Measurements from ENCODE around the gene TEX30.

The TEX30 gene

DNA sequence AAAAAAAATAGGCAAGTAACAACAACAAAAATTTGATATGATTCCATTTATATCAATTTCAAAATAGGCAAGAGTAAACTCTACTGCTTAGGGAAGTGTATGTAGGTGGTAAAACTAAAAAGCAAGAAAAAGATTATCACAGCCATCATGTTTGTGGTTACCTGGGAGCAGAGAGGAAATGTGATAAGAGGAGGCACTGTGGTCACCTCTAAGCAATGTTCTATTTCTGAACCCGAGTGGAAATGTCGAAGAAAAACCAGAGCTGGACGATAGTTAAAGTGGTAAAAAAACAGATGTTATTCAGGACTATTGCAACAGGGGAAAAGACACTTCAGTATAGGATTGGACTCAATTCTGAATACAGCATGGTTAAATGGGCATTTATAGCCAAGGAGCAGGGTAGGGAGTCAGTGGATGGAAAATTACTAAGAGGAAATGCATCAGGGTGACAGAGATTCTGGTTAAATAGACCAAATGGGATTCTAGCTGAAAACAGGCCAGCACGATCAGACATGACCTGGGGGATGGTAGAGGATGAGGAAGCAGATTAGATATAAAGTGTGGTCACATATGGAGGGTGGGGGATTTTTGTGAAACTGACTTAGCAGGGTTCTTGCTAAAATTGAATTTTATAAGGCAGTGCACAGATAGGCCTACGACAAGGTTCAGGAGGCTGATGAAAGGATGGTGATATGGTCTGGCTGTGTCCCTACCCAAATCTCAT lies 6.0 kb upstream of the TEX30 start:
- in situ Hi-C loops (cut with MboI; ENCODE audit: low sequenced_read_pairs) = no loop called here

DNA sequence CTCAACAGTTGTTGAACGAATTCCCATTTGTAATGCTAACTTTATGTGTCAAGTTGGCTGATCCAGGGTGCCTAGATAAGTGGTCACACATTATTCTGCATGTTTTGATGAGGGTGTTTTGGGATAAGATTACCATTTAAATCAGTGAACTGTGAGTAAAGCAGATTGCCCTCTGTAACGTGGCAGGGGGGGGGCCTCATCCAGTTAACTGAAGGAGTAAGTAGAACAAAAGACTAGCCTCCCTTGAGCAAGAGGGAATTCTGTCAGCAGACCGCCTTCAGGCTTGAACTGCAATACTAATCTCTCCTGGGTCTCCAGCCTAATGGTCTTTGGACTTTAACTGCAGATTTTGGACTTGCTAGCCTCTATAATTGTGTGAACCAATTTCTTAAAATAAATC lies 4.2 kb upstream of the TEX30 start:
- in situ Hi-C loops (cut with MboI; ENCODE audit: low sequenced_read_pairs) = no loop called here

DNA sequence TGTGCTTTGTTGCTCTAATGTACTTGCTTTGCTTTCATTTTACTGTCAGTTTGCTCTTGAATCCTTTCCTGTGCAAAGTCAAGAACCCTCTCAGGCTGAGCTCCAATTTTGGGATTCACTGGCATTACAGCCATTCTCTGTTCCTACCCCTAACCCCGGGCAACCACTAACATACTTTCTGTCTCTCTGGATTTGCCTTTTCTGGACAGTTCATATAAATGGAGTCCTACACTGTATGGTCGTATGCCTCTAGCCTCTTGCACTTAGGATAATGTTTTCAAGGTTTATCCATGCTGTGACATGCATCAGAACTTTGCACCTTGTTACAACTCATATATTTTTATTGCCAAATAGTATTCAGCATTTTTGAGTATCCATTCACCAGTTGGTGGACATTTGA lies 2.7 kb upstream of the TEX30 start:
- in situ Hi-C loops (cut with MboI; ENCODE audit: low sequenced_read_pairs) = no loop called here

DNA sequence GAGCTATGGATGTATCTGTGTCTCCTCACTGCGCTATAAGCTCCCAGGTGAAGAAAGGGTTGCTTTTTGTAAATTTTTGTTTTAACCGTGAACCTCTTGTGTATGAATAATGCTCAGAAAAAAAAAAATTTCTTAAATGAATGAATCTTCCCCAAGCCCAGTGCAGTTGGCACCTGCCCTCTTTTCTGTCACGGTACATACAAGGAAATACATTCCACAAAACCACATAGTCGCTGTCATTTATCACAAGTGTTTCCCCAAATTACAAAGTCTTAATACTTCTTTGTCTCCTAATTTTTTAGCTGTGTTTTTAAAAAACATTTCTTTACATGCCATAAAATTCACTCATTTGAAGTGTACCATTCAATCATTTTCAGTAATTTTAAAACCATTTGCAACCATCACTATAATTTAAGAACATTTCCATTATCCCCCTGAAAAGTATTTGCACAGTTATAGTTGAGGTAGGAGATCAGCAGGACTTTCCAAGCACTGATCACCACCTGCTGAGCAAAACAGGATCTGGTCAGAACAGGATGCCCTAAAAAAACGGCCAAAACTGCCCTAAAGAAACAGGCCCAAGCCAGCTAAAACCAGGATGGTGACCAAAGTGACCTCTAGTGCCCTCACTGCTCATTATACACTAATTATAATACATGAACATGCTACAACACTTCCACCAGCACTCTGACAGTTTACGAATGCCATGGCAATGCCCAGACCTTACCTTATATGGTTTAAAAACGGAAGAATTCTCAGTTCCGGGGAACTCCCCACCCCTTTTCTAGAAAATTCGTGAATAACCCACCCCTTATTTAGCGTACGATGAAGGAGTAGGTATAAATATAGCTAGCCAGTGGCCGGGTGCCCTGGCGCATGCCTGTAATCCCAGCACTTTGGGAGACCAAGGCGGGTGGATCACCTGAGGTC lies 1.3 kb upstream of the TEX30 start:
- in situ Hi-C loops (cut with MboI; ENCODE audit: low sequenced_read_pairs) = no loop called here

DNA sequence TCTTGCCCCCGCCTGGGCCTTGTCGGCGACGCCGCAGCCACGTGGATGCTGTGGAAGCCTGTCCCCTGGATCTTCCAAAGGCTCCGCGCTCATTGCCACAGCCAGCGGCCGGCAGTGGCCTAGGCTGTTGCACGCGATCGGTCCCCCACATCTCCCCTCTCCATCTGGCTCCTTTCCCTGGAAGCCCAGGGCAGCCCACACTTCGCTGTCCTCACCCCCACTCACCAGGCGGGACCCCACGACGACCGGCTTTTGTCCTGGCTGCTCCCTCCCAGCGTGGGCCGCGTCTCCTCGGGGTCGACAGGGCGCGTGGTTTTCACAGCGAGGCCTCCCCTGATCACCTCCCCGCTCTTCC lies 605 bp upstream of the TEX30 start:
- in situ Hi-C loops (cut with MboI; ENCODE audit: low sequenced_read_pairs) = no loop called here

DNA sequence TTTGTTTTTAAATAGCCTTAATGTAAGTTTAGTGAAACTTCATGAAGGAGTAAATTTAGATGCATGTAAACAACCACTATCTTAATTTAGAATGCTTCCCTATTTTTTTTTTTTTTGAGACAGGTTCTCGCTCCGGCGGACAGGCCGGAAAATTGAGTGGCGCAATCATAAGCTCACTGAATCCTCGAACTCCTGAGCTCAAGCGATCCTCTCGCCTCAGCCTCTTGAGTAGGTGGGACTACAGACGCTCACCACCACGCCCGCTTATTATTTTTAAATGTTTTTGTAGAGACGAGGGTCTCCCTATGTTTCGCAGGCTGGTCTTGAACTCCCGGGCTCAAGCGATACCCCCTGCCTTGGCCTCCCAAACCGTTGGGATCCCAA lies 1.6 kb downstream of the TEX30 start:
- in situ Hi-C loops (cut with MboI; ENCODE audit: low sequenced_read_pairs) = no loop called here

DNA sequence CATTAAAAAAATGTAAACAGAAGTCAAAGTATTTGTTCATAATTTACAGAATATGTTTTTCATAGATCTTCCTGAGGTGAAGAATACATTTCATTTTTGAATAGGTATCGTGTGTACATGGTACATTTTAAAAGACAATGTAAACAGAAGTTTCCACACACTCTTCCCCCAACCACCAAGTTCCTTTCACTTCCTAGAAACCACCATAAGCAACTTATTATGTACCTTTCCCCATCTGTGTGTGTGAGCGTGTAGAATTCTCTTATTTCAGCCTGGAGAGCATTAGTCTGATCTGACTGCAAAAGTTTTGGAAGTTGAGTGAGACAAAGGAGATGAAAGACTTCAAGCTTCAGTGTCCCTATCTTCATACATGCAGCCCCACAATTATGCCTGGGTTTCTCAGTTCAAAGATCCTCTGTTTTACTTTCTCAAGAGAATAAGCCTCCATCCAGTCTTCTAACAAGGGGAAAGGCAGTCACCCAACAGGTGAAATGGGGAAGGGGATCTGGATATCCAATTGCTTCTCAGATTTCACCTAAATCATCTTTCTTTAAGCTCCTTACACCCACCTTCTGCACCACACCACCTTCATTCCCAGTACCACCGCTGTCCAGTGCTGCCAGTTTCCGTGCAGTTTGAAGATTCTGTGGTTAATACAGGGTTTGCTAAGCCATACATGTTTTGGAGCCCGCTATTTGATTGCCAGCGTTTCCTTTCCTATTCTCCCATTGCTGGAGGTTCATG lies 2.1 kb downstream of the TEX30 start:
- in situ Hi-C loops (cut with MboI; ENCODE audit: low sequenced_read_pairs) = no loop called here

DNA sequence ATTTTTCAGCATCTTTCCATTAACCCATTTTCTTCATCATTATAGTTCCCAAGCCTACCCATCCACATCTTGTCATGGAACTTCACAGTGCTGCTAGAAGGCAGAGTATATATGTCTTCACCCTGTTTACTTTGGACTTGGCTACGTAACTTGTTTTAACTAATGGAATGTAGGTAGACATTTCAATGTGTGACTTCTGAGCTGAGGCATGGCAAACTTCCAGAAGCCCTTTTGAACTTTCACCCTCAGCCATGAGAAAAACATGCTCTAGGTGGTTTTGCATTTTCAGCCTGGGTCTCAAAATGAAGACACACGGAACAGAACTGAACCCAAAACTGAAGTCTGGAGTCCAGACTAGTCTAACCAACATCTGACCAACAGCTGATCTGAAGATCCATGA lies 3.2 kb downstream of the TEX30 start:
- in situ Hi-C loops (cut with MboI; ENCODE audit: low sequenced_read_pairs) = no loop called here

DNA sequence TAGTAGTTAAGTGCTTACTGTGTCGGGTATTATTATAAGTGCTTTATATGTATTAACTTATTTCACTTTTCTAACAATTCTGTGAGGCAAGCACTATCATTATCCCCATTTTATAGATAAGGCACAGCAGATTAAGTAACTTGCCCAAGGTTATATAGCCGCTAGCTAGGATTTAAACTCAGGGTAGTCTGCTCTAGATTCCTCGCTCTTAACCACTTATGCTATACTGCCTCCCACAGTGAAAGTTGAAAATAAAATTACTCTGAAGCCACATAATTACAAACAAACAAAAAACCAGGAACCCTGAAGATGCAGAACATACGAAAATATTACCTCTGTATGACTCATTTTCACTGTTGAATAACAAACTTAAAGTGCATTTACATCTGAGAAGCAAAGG lies 3.9 kb downstream of the TEX30 start:
- in situ Hi-C loops (cut with MboI; ENCODE audit: low sequenced_read_pairs) = no loop called here

DNA sequence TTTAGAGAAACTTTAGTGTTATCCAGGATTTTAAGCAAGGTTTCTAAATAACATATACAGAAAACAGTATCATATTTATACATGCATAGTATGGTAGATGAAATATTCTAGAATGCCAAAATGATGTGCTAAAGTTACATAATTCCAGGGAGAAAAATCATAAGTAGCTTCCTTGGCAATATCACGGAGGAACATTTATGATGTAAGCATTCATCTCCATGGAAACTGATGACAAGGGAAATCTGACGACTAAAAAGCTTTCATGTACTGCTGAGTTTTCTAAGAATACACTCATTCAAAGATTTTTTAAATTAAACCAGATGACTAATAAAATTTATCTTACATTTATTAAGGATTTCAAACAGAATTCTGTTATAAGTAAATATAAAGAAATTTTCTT lies 4.7 kb downstream of the TEX30 start:
- in situ Hi-C loops (cut with MboI; ENCODE audit: low sequenced_read_pairs) = no loop called here

DNA sequence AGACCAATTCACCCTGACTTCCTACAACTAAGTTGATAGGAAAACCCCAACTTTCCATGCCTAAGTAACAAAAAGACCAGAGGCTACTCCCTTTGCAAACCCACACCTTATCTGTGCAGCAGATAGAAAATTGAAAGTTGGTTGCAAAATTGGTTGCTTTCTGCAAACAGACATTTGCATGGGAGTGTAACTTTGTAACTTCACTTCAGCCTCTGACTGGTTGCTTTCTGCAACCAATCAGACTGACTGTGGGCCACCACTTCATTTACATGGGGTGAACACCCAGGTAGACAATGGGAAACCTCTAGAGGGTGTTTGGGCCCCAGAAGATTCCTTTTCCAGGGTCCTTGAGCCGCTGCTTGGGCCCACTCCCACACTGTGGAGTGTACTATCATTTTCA lies 9.8 kb downstream of the TEX30 start:
- in situ Hi-C loops (cut with MboI; ENCODE audit: low sequenced_read_pairs) = no loop called here

DNA sequence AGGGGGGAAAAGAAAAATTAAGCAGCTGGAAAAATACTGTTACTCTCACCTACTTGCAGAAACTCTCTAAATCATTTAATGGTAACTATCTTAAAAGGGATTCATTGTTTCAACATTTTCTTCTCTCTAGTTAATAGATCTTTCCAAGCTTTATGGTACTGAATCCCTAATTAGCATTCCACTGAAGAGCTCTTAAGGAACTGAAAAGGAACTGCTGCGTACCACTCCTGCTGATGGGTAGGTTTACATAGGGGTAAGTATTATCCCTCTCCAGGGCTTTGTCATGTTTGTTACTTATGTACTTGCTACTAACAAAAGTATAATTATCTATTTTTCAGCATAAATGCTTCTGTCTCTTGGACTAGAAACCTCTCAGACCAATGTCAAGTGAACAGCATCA lies 12.5 kb downstream of the TEX30 start:
- in situ Hi-C loops (cut with MboI; ENCODE audit: low sequenced_read_pairs) = no loop called here

DNA sequence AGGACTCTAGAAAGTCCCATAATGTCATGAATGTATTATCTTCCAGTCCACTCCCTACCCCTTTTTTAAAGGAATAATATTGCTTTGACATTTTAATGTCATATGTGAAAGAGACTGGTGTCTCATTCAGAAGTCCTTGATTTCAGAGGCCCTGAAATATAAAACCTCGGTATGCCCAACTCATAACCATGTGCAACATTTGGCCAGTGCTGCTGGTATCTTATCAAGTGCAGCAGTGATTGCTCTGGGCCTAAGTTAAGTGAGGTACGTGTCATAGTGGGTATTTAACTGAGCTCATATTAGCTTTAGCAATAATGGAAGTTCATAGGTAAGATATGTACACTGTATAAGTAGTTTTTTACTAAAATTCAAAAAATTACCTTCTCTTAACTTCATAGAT lies 14.7 kb downstream of the TEX30 start:
- in situ Hi-C loops (cut with MboI; ENCODE audit: low sequenced_read_pairs) = no loop called here

DNA sequence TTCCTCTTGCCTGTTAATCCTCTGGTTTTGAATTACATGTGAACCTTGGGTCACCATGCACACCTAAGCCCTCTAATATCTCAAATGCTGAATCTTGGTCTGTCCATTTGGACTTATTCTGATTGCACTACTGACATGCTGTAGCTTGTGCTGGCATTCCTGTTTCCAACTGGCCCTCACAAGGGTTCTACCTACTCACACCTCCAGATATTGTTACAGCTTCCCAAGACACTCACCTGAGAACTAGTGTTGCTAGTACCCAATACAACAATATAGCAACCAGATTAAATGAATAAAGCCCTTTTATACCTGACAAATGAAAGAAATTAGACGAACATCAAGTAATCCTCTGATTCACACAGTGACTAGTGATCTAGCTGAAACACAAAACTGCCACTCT lies 16.6 kb downstream of the TEX30 start:
- in situ Hi-C loops (cut with MboI; ENCODE audit: low sequenced_read_pairs) = no loop called here

DNA sequence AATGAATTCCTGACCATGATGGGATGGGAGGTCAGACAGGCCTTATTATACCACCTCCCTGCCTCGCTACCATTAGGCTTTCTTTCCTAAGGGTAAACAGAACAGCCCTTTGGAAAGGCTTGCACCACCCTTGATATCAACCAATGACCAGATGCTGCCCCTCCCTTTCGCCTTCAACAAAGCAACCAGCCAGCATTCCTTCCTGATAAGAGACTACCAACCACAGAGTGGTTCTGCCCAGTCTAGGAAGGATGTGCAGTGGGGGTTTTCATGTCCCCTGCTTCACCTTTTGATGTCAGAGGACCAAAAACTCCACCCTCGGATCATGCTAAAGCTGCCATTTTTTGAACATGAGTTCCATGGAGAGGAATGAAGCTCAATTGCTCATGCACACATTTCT lies 21.7 kb downstream of the TEX30 start:
- in situ Hi-C loops (cut with MboI; ENCODE audit: low sequenced_read_pairs) = no loop called here

DNA sequence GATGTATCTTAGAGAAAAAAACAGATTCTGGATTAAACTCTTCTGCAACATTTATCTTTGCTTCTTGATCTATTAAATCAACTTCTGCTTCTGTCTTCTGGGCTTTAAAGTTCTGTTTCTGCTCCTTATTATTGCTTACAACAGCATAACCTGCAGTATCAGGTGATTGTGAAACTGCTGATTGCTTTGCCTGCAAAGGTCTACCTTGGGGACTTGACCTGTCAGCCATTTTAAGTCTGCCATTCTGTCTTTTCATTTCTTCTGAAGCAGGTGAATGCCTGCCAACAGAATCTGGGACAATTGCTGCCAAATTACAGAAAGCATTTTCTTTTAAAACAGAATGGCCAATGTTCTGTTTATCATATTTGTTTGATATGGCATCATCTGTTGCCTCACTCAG lies 31.1 kb downstream of the TEX30 start:
- in situ Hi-C loops (cut with MboI; ENCODE audit: low sequenced_read_pairs) = no loop called here

DNA sequence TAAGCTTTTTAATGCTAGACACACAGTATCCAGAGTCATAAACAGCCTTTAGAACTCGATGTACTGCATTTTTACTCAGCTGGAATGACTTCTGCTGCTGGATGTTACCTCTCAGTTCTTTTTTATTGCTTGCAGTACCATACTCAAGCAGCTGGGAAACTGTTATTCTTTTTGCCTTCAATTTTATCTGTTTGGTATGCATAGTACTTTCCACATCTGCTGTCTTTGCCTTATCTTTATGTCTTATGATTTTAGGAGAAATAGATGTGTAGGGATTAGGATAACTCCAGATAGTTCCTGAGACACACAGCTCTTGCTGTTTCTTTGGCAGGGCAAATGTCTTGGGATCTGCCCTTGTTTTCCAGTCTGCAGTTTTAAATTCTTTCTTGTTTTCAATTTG lies 31.5 kb downstream of the TEX30 start:
- in situ Hi-C loops (cut with MboI; ENCODE audit: low sequenced_read_pairs) = no loop called here

DNA sequence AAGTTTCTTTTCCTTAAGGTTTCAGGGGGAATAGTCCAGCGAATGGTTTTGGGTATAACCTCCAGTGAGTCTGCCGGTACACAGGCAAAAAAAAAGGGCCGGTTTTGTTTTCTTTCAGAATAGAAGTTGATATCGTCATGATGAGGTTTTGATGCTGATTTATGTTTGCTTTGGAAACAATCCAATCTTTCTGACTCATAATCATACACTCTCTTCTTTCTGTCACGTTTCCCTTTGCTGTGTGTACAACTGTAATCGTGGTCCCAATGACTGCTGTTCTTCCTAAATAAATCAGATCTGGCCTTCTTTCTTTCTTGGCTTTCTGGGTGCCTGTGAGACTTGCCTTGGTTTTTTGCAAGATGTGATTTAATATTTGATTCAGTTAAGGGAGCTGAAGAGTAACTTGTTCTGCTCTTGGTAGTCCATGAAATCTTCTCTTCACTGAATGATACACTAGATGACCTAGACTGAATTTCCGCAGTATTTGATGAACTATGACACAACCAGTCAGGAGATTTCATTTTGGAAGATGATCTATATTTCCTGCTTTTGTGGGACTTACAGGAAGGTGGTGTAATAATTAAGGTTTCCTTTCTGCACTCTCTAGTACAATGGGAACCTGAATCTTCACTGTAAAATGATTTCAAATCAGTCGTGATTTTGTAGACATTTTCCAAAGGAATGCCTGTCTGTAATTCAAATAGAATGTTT lies 43.9 kb downstream of the TEX30 start:
- in situ Hi-C loops (cut with MboI; ENCODE audit: low sequenced_read_pairs) = no loop called here

DNA sequence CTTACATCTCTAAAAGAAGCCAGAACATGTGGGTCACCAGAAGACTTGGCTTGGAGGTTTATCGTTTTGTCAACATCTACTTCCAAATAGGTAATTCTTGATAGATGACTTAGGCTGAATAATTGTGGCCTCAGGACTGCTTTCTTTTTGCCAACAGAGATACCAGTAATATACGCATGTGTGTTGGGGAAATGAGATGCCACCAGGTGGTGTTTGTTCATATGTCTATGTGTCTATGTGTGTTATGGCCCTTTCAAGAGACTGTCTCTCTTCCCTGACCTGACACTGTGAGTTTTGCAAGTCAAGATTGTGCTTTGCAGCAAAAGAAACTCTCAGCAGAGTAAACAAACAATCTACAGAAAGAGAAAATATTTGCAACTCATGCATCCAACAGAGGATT lies 47.2 kb downstream of the TEX30 start:
- in situ Hi-C loops (cut with MboI; ENCODE audit: low sequenced_read_pairs) = no loop called here

DNA sequence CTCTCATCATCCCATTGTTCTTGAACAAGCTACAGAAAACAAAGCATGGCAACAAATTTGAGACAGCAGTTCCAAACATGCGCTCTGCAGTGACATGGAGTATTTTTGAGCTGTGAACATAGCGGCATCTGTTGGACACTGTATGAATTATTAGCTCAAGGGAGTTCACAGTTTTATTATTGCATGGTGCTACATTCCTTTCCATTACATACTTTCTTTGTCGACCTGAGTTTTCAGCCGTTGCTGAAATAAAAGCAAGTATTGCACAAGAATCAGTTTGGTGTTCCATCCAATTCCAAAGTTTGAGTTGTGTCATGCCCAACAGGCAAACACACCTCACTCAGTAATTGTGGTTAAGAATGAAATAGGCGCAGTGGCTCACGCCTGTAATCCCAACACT lies 48.7 kb downstream of the TEX30 start:
- in situ Hi-C loops (cut with MboI; ENCODE audit: low sequenced_read_pairs) = no loop called here

DNA sequence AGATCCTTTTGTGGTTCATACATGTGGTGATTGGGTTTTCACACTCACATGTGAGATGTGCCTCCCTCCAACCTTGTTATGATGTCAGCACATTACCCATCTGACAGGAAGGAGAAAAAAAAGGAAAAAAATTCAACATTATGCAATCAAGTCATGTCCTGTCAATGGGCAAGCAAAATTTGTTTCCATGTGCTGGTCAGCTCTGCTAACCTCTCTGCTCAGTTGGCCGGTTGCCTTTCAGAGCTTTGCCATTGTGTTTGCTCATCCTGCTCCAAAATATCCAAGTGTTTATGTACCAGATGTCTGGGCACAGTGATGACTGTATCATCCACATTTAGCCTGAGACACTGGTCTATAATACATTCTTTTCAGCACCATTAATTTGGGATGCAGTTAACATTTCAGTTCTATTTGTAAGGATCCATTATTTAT lies 51.8 kb downstream of the TEX30 start:
- in situ Hi-C loops (cut with MboI; ENCODE audit: low sequenced_read_pairs) = no loop called here
